Peyer's patch (tissue), 4 donors: ENCODE data around the gene LRRC1.

ENCODE experiments used
- POLR2A ChIP-seq, 2 donors: fragments of 450-650 bp; IDR thresholded peaks; one replicate each; pipeline ENCODE4 v1.5.1; 2017; ENCODE audit warnings: antibody characterized with exemption in 2 of 2, mild to moderate bottlenecking in 2 of 2, moderate library complexity in 2 of 2
- TF ChIP-seq, protein P1 (sequence below), 6 experiments: fragments of 450-650 bp in 4 of 6; fragments of 200-600 bp in 2 of 6; sonication (generic) in 1 of 6; IDR thresholded peaks; one replicate each; pipeline ENCODE4 v1.5.1; 2017 to 2019; ENCODE audit warnings: antibody characterized with exemption in 6 of 6, mild to moderate bottlenecking in 3 of 6, moderate library complexity in 1 of 6

DNA sequence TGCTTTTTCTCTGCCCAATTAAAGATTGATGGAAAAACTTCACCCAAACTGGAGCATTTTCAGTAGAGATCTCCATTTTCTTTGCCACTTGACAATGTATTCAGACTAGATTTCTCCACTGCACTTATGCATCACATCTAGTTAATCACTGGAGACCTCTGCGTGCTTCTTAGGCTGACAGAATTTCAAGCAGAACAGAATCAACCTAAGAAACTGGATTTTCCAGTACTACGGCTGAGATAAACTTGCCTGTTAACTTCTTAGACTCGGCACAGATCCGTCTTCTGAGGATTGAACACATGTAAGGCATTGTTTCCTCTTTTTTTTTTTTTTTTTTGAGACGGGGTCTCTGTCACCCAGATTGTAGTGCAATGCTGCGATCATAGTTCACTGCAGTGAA lies 139.2 kb downstream of the LRRC1 start:
- TF ChIP-seq, protein P1, sequence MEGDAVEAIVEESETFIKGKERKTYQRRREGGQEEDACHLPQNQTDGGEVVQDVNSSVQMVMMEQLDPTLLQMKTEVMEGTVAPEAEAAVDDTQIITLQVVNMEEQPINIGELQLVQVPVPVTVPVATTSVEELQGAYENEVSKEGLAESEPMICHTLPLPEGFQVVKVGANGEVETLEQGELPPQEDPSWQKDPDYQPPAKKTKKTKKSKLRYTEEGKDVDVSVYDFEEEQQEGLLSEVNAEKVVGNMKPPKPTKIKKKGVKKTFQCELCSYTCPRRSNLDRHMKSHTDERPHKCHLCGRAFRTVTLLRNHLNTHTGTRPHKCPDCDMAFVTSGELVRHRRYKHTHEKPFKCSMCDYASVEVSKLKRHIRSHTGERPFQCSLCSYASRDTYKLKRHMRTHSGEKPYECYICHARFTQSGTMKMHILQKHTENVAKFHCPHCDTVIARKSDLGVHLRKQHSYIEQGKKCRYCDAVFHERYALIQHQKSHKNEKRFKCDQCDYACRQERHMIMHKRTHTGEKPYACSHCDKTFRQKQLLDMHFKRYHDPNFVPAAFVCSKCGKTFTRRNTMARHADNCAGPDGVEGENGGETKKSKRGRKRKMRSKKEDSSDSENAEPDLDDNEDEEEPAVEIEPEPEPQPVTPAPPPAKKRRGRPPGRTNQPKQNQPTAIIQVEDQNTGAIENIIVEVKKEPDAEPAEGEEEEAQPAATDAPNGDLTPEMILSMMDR (IDR thresholded peaks at IDR 0.05) = no peak
- no peak for TF ChIP-seq POLR2A (IDR thresholded peaks at IDR 0.05)
